Cardiac muscle cell (in vitro differentiated cells and primary cell): ENCODE measurements around the gene GPR132. TPM values are rescaled to one million over a fixed set of nuclear protein-coding genes. Genes with fewer than 3 reads are reported as not detected.
A peak's percentile ranks its signal among the peaks of the same experiment; 100 is the strongest.
"Not testable (repeated sequence)": the region's sequence is repeated elsewhere in the genome, so short reads cannot be mapped to it uniquely, and the experiment has no call there.

Experiments
- DNase-seq, 2 donors: peaks; one replicate each; pipeline versions ENCODE4 v3.0.0 to v3.0.0-alpha.2; 2010 to 2017; ENCODE audit warnings: low read depth in 1 of 2, low spot score in 1 of 2
- H3K27ac ChIP-seq: fragments of 200-600 bp; sonication (generic); 2 replicates; pipeline ENCODE4 v1.5.1; 2016
- H3K27me3 ChIP-seq: fragments of 200-600 bp; sonication (generic); 2 replicates; pipeline ENCODE4 v1.6.0; 2016; ENCODE audit warnings: control low read depth
- H3K36me3 ChIP-seq: fragments of 200-600 bp; sonication (generic); 2 replicates; pipeline ENCODE4 v1.5.1; 2016; ENCODE audit warnings: control low read depth
- H3K4me1 ChIP-seq: fragments of 200-600 bp; sonication (generic); 2 replicates; pipeline ENCODE4 v1.8.1; 2017; ENCODE audit warnings: low read depth, mild to moderate bottlenecking, mixed run types
- H3K4me3 ChIP-seq: fragments of 200-600 bp; sonication (generic); 2 replicates; pipeline ENCODE4 v1.5.1; 2016; ENCODE audit warnings: mild to moderate bottlenecking
- H3K9me3 ChIP-seq: fragments of 200-600 bp; sonication (generic); 2 replicates; pipeline ENCODE4 v1.5.1; 2017; ENCODE audit warnings: low read depth, mild to moderate bottlenecking, control low read depth
- polyA plus RNA-seq: library from polyadenylated mRNA; unstranded; fragments of >200 nt; fragmentation: Nextera tagmentation; extraction: Ambion mirVana; gene quantifications from 2 replicates; pipeline ENCODE4 v1.2.1, GENCODE V29; 2016
- total RNA-seq: library from RNA; depleted of rRNA; stranded (reverse); fragments of >200 nt; gene quantifications from 2 replicates; pipeline ENCODE4 v1.2.3, GENCODE V29; 2016
- TF ChIP-seq, protein P1 (sequence below): IDR thresholded peaks from 2 replicates; pipeline ENCODE4 v1.5.1; 2012; ENCODE audit warnings: low read depth, mild to moderate bottlenecking, low read length

The GPR132 gene
- total and polyA plus RNA-seq, 2 experiments from 2014 or later = 1.0 to 2.0 TPM

DNA sequence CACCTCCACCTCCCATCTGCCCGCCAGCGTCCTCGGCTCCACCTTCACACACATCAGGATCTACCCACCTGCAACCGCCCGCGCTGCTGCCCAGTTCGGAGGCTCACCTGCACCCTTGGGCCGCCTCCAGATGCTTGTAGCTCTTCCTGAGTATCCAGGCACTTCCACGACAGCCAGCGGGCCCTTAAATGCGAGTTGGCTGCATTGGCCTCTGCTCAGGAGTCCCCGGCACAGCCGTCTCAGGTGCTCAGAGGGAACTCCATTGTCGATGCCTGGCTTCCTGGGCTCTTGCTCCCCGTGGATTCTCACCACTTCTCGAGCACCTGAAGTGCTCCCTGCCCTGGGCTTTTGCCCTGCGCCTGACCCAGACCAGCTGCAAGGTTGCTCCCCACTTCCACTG is 22.4 kb downstream of the GPR132 start:
- H3K4me1 ChIP-seq = peaks cover 16% of the 10 kb centered on the region
- no peaks in the 10 kb centered on the region for H3K9me3 ChIP-seq
- TF ChIP-seq, protein P1, sequence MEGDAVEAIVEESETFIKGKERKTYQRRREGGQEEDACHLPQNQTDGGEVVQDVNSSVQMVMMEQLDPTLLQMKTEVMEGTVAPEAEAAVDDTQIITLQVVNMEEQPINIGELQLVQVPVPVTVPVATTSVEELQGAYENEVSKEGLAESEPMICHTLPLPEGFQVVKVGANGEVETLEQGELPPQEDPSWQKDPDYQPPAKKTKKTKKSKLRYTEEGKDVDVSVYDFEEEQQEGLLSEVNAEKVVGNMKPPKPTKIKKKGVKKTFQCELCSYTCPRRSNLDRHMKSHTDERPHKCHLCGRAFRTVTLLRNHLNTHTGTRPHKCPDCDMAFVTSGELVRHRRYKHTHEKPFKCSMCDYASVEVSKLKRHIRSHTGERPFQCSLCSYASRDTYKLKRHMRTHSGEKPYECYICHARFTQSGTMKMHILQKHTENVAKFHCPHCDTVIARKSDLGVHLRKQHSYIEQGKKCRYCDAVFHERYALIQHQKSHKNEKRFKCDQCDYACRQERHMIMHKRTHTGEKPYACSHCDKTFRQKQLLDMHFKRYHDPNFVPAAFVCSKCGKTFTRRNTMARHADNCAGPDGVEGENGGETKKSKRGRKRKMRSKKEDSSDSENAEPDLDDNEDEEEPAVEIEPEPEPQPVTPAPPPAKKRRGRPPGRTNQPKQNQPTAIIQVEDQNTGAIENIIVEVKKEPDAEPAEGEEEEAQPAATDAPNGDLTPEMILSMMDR = no peak
- H3K27ac ChIP-seq = no peak overlapping the region
- H3K27me3 ChIP-seq = peaks cover 3% of the 10 kb centered on the region
- DNase-seq = no peak
- no peak overlapping the region for H3K4me3 ChIP-seq
- H3K36me3 ChIP-seq = no peaks in the 10 kb centered on the region

DNA sequence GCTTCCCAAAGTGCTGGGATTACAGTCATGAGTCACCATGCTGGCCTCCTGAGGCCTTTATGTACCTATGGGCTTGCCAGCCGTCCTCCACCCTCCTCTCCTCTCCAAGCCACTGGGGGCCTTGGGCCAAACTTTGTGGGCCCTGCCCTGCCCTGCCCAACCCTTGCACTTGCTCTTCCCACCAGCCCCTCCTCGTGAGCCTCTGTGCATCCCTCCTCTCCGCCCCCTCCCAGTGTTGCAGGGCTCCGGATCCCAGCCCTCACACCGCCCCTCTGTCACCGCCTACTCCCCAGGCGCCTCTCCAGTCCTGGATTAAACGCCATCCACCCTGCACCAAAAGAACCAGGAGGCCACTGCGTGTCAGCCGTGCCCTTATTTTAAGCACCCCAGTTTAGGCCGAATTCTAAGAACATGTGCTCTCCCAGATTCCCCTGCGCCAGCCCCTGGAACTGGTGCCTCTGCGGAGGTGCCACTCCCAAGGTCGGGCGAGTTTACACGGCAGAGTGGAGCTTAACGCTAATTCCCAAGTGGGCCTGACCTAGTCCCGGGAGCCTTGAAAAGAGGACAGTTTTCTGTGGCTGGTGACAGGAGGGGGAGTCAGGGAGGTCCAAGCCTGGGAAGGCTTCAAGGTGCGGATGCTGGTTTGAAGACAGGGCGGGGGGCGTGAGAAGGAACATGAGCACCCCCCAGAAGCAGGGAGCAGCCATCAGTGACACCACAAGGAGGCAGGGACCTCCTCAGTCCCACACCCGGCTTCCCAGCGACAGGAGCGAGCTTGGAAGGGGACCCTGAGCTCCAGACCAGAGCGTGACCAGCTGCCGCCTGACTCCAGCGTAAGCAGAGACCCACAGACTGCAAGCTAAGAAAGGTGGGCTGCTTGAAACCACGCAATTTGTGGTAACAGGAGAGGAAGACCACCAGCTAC is 23.1 kb downstream of the GPR132 start:
- Histone ChIP-seq H3K4me3 (no peak overlapping the region), H3K27ac (peak overlapping the region; percentile 30), H3K4me1 (peaks cover 21% of the 10 kb centered on the region), H3K9me3 (no peaks in the 10 kb centered on the region), H3K36me3 (no peaks in the 10 kb centered on the region), H3K27me3 (peaks cover 3% of the 10 kb centered on the region)
- no peak for DNase-seq
- TF ChIP-seq, protein P1 = no peak

DNA sequence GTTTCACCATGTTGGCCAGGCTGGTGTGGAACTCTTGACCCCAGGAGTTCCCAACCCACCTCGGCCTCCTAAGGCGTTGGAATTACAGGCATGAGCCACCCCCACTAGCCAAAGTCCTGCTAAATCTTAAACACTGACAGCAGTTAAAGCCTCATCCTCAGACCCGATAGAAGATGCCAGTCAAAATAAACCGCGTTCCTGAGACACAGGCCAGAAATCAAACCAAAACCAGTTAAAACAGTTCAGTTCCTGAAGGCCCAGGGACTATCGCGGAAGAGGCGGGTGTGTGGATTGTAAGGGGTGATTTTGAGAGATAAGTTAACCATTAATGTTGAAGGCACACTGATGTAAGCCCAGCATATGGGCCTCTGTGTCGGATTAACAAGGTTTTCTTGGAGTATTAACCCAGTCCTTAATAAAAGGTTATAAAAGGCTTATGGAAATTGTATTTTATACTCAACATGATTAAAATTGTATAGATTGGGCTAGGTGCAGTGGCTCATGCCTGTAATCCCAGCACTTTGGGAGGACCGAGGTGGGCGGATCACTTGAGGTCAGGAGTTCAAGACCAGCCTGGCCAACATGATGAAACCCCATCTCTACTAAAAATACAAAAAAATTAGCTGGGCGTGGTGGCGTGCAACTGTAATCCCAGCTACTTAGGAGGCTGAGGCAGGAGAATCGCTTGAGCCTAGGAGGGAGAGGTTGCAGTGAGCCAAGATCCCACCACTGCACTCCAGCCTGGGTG is 25.6 kb downstream of the GPR132 start:
- Histone ChIP-seq H3K36me3 (no peaks in the 10 kb centered on the region), H3K27ac (peak overlapping the region; percentile 99), H3K4me1 (peaks cover 21% of the 10 kb centered on the region), H3K9me3 (no peaks in the 10 kb centered on the region), H3K4me3 (no peak overlapping the region), H3K27me3 (peaks cover 5% of the 10 kb centered on the region)
- TF ChIP-seq, protein P1 = no peak
- peak in 1 of 2 donors; percentile 41 for DNase-seq

DNA sequence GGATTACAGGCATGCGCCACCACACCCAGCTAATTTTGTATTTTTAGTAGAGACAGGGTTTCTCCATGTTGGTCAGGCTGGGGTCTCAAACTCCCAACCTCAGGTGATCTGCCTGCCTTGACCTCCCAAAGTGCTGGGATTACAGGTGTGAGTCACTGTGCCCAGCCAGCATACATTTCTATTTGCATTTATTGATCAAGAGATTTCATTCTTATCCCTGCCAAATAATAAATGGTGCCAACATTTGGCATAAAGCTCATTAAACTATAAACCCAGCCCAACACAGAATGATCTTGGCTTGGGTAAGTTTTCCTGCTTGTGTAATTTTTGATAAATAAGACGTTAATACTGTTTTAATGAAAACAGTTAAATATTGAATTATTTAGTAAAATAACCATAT is 29.6 kb downstream of the GPR132 start:
- DNase-seq = not testable (repeated sequence)

DNA sequence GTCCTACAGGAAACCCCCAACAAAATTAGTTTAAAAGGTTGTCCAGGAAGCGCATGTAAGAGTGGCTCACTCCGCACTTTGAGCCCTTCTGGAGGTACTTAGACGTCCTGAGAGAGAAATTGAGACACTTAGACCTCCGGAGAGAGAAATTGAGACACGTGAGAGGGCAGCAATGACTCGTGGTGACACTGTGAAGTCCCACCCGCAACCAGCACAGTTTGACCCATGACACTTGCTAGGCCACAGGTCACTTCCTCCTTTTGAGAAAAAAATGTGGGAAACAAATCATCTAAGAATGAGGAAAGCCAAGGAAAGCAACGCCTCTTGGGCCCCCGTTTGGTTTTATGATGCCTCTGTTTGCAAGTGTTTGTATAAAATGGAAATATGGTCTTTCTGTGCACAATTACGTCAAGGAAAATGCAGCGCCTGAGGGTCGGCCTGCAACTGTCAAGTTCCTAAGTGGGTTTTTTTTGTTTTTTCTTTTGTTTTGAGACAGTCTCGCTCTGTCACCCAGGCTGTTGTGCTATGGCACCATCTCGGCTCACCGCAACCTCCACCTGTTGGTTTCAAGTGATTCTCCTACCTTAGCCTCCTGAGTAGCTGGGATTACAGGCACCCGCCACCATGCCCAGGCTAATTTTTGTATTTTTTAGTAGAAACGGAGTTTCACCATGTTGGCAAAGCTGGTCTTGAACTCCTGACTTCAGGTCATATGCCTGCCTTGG is 30.8 kb downstream of the GPR132 start:
- TF ChIP-seq, protein P1 = no peak
- Histone ChIP-seq H3K27ac (no peak overlapping the region), H3K4me1 (peaks cover 18% of the 10 kb centered on the region), H3K4me3 (no peak overlapping the region), H3K27me3 (peaks cover 28% of the 10 kb centered on the region), H3K9me3 (no peaks in the 10 kb centered on the region), H3K36me3 (no peaks in the 10 kb centered on the region)
- DNase-seq = no peak

More for the DNA sequence above, 29.6 kb downstream of the GPR132 start:
- Histone ChIP-seq H3K4me1 (peaks cover 26% of the 10 kb centered on the region), H3K27me3 (peaks cover 28% of the 10 kb centered on the region)
- H3K9me3 ChIP-seq, H3K27ac ChIP-seq, H3K4me3 ChIP-seq, H3K36me3 ChIP-seq: not testable (repeated sequence)

DNA sequence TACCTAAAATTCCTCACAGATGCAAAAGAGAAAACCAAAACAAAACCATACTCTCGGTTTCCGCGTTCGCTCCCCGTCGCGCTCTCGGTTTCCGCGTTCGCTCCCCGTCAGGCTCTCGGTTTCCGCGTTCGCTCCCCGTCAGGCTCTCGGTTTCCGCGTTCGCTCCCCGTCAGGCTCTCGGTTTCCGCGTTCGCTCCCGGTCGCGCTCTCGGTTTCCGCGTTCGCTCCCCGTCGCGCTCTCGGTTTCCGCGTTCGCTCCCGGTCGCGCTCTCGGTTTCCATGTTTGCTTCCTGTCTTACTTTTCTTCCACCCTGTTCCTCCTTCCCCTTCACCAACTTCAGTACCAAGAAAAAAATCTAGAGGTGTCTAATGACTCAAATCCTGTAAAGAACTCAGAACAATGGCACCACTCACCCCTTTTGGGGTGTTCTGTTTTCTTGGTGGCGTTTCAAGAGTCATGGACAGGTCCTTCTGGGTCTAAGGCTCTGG is 31.8 kb downstream of the GPR132 start:
- H3K4me3 ChIP-seq, H3K36me3 ChIP-seq, H3K9me3 ChIP-seq, H3K27ac ChIP-seq, DNase-seq: not testable (repeated sequence)
- Histone ChIP-seq H3K4me1 (peaks cover 15% of the 10 kb centered on the region), H3K27me3 (peaks cover 28% of the 10 kb centered on the region)

DNA sequence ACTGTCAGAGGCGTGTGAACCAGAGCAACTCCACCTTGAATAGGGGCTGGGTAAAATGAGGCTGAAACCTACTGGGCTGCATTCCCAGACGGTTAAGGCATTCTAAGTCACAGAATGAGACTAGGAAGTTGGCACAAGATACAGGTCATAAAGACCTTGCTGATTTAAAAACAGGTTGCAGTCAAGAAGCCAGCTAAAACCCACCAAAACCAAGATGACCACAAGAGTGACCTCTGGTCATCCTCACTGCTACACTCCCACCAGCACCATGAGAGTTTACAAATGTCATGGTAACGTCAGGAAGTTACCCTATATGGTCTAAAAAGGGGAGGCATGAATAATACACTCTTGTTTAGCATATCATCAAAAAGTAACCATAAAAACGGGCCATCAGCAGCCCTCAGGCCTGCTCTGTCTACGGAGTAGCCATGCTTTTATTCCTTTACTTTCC is 32.8 kb downstream of the GPR132 start:
- not testable (repeated sequence) for H3K27ac ChIP-seq, H3K36me3 ChIP-seq, DNase-seq, H3K4me1 ChIP-seq, H3K9me3 ChIP-seq, H3K4me3 ChIP-seq
- peaks cover 28% of the 10 kb centered on the region for H3K27me3 ChIP-seq
